A549 treated with Hydrocortisone at 1 μM for 4 hours (cell line): ENCODE data around the gene TRMT13. TPM values are rescaled to one million over a fixed set of nuclear protein-coding genes. Genes with fewer than 3 reads are reported as not detected.

Experiments used
- total RNA-seq: library from RNA; stranded (reverse); fragments of 200-300 nt; extraction: Qiagen RNA extraction; gene quantifications from 5 replicates; pipeline ENCODE4 v1.2.3, GENCODE V29; 2022

TRMT13 gene
- total RNA-seq = 5.1 to 9.3 TPM (median 5.9 TPM) in 5 replicates

GRCh38 chr1:100132566-100133477, at the start of gene TRMT13, which contains the start of gene SASS6:
TSS of gene TRMT13 (plus strand) at chr1:100133163. CDS start at chr1:100133169, 6 bp downstream.
TSS of gene SASS6 (minus strand) at chr1:100132930. CDS start at chr1:100132814, 116 bp downstream.

DNA sequence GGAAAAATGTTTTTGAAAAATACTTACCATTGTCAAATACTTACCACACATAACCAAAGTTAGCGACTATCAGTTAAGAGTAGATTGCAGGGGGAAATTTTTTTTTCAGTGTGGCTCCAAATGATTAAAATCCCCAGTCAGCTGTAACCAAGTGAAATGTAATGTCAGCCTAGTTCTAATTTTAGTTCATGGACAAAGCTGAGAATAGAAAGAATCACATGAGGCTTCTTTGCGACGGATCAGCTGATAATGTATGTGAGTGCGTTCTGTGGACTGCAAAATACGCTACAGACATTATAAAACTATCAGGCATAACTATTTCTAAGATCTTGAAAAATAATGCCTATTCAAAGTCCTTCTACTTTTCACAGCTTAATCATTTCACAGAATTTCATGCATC, 45.1 kb downstream of the TRMT13 start, which contains the start of gene LRRC39:
Gene LRRC39 (minus strand): TSS at position 166 of the 400 bp plus-strand sequence. CDS start 9,740 bp downstream, outside the sequence.

Other genes with a start within 250 kb of the TRMT13 start
- 6.8 to 12.0 TPM (median 9.5 TPM) in 5 replicates for gene SLC35A3, start 163.2 kb upstream of the TRMT13 start, total RNA-seq
- 3.1 to 4.5 TPM (median 3.7 TPM) in 5 replicates for gene SASS6, start 233 bp upstream of the TRMT13 start, total RNA-seq
- gene LRRC39, start 45.1 kb downstream of the TRMT13 start, total RNA-seq = 0.06 to 0.13 TPM (median 0.08 TPM) in 5 replicates
- 3.3 to 4.5 TPM (median 4.2 TPM) in 5 replicates for gene DBT, start 116.7 kb downstream of the TRMT13 start, total RNA-seq
- 22.0 to 24.6 TPM (median 22.4 TPM) in 5 replicates for gene RTCA, start 133.1 kb downstream of the TRMT13 start, total RNA-seq
- gene CDC14A, start 219.3 kb downstream of the TRMT13 start, total RNA-seq = 2.0 to 3.0 TPM (median 2.5 TPM) in 5 replicates